Activated naive CD4-positive, alpha-beta T cell treated with anti-CD3 and anti-CD28 coated beads for 36 hours (primary cell): ENCODE results near the gene AKAP10. TPM values are rescaled to one million over a fixed set of nuclear protein-coding genes. Genes with fewer than 3 reads are reported as not detected.

Experiments used
- CTCF ChIA-PET: fragments of 350-600 bp; sonication (Branson Sonifier 250); formaldehyde crosslinking; loops from one replicate; lab custom pipeline; 2021; ENCODE audit warnings: antibody characterized with exemption; lab: Charles Lee
- DNase-seq: peaks from one replicate; pipeline ENCODE4 v3.0.0-alpha.2; 2020
- H3K27ac Mint-ChIP-seq: one replicate; pipeline ENCODE4 v1.8.0; 2021; ENCODE audit warnings: mild to moderate bottlenecking, mixed read lengths
- H3K27me3 Mint-ChIP-seq: one replicate; pipeline ENCODE4 v1.8.0; 2021; ENCODE audit warnings: low read depth, mixed read lengths
- H3K36me3 Mint-ChIP-seq: one replicate; pipeline ENCODE4 v1.8.0; 2021; ENCODE audit warnings: low read depth, mixed read lengths
- H3K4me1 Mint-ChIP-seq: one replicate; pipeline ENCODE4 v1.8.0; 2021; ENCODE audit warnings: low read depth, mixed read lengths
- H3K4me3 Mint-ChIP-seq: one replicate; pipeline ENCODE4 v1.8.0; 2021; ENCODE audit warnings: mild to moderate bottlenecking, moderate library complexity, mixed read lengths
- H3K9me3 Mint-ChIP-seq: one replicate; pipeline ENCODE4 v1.8.0; 2021; ENCODE audit warnings: mixed read lengths
- intact Hi-C: fragments of 100-400 bp; cut with micrococcal nuclease; formaldehyde crosslinking; loops from one replicate; pipeline ENCODE4 v1.15.1; 2023
- total RNA-seq, 2 experiments: library from RNA; stranded (reverse); gene quantifications; one replicate each; pipeline ENCODE4 v1.2.3, GENCODE V29; 2021

AKAP10 gene
- total RNA-seq, 2 experiments from 2014 or later: 30.3 to 30.4 TPM

GRCh38 chr17:19939993-19940721 is 37.5 kb downstream of the AKAP10 start:
- CTCF ChIA-PET: no interaction called here
- no peak overlapping the region for H3K4me3 Mint-ChIP-seq
- H3K36me3 Mint-ChIP-seq: peaks cover 28% of the 10 kb centered on the region
- no peaks in the 10 kb centered on the region for H3K27me3 Mint-ChIP-seq
- no peak overlapping the region for H3K27ac Mint-ChIP-seq
- DNase-seq: no peak
- H3K9me3 Mint-ChIP-seq: no peaks in the 10 kb centered on the region
- peaks cover 26% of the 10 kb centered on the region for H3K4me1 Mint-ChIP-seq
- intact Hi-C loops: no loop called here

- Mint-ChIP-seq H3K36me3 (peaks cover 23% of the 10 kb centered on the region), H3K27me3 (no peaks in the 10 kb centered on the region), H3K27ac (no peak overlapping the region), H3K4me1 (peaks cover 16% of the 10 kb centered on the region), H3K9me3 (no peaks in the 10 kb centered on the region), H3K4me3 (no peak overlapping the region)
- CTCF ChIA-PET: no interaction called here
- intact Hi-C loops: no loop called here
- DNase-seq: no peak
These were observed 38.9 kb downstream of the AKAP10 start for GRCh38 chr17:19938736-19939135.

GRCh38 chr17:19937522-19937921 is 40.1 kb downstream of the AKAP10 start:
- Mint-ChIP-seq H3K27ac (no peak overlapping the region), H3K27me3 (no peaks in the 10 kb centered on the region), H3K4me3 (no peak overlapping the region), H3K36me3 (peaks cover 30% of the 10 kb centered on the region), H3K4me1 (peaks cover 6% of the 10 kb centered on the region), H3K9me3 (no peaks in the 10 kb centered on the region)
- DNase-seq: no peak
- intact Hi-C loops: no loop called here
- CTCF ChIA-PET: interaction anchor here (1.1 kb wide), 1 partner anchor 21 kb away, joined by 3 read pairs; no protein-coding TSS in a partner anchor

GRCh38 chr17:19935169-19935568 is 42.5 kb downstream of the AKAP10 start:
- Mint-ChIP-seq H3K9me3 (no peaks in the 10 kb centered on the region), H3K36me3 (peaks cover 32% of the 10 kb centered on the region), H3K4me1 (no peaks in the 10 kb centered on the region), H3K27ac (no peak overlapping the region), H3K4me3 (no peak overlapping the region), H3K27me3 (no peaks in the 10 kb centered on the region)
- intact Hi-C loops: no loop called here
- DNase-seq: no peak
- CTCF ChIA-PET: interaction anchor here (0.6 to 1.2 kb wide), 2 partner anchors 119 to 153 kb away, joined by 3 read pairs; no protein-coding TSS in a partner anchor

GRCh38 chr17:19933628-19934027 is 44.0 kb downstream of the AKAP10 start:
- CTCF ChIA-PET: no interaction called here
- Mint-ChIP-seq H3K27me3 (no peaks in the 10 kb centered on the region), H3K4me3 (no peak overlapping the region), H3K9me3 (no peaks in the 10 kb centered on the region), H3K36me3 (peaks cover 34% of the 10 kb centered on the region), H3K4me1 (peaks cover 5% of the 10 kb centered on the region), H3K27ac (no peak overlapping the region)
- DNase-seq: no peak
- intact Hi-C loops: no loop called here

GRCh38 chr17:19933221-19933620 is 44.4 kb downstream of the AKAP10 start:
- H3K27me3 Mint-ChIP-seq: no peaks in the 10 kb centered on the region
- no peaks in the 10 kb centered on the region for H3K9me3 Mint-ChIP-seq
- H3K4me3 Mint-ChIP-seq: no peak overlapping the region
- peaks cover 38% of the 10 kb centered on the region for H3K36me3 Mint-ChIP-seq
- DNase-seq: no peak
- no peak overlapping the region for H3K27ac Mint-ChIP-seq
- intact Hi-C loops: no loop called here
- CTCF ChIA-PET: no interaction called here
- peaks cover 9% of the 10 kb centered on the region for H3K4me1 Mint-ChIP-seq

- intact Hi-C loops: loop anchor here (5.0 kb wide), 1 partner anchor 49 kb away; the partner anchor contains the start of gene AKAP10
- DNase-seq: no peak
- Mint-ChIP-seq H3K4me1 (peaks cover 23% of the 10 kb centered on the region), H3K27ac (no peak overlapping the region), H3K27me3 (no peaks in the 10 kb centered on the region), H3K36me3 (peaks cover 49% of the 10 kb centered on the region), H3K4me3 (no peak overlapping the region), H3K9me3 (no peaks in the 10 kb centered on the region)
- CTCF ChIA-PET: interaction anchor here (1.3 kb wide), 1 partner anchor 80 kb away, joined by 3 read pairs; no protein-coding TSS in a partner anchor
These were observed 49.3 kb downstream of the AKAP10 start for GRCh38 chr17:19928299-19928698.

- no peak for DNase-seq
- no peak overlapping the region for H3K27ac Mint-ChIP-seq
- H3K4me1 Mint-ChIP-seq: peaks cover 4% of the 10 kb centered on the region
- H3K9me3 Mint-ChIP-seq: no peaks in the 10 kb centered on the region
- CTCF ChIA-PET: interaction anchor here (0.6 kb wide), 1 partner anchor 29 kb away, joined by 3 read pairs; no protein-coding TSS in a partner anchor
- intact Hi-C loops: no loop called here
- H3K36me3 Mint-ChIP-seq: peaks cover 26% of the 10 kb centered on the region
- no peak overlapping the region for H3K4me3 Mint-ChIP-seq
- H3K27me3 Mint-ChIP-seq: no peaks in the 10 kb centered on the region
These were observed 62.2 kb downstream of the AKAP10 start for GRCh38 chr17:19915245-19915978.

GRCh38 chr17:19911033-19911432 is 66.6 kb downstream of the AKAP10 start:
- intact Hi-C loops: no loop called here
- CTCF ChIA-PET: no interaction called here
- Mint-ChIP-seq H3K9me3 (no peaks in the 10 kb centered on the region), H3K4me1 (peaks cover 4% of the 10 kb centered on the region), H3K27me3 (no peaks in the 10 kb centered on the region), H3K4me3 (no peak overlapping the region), H3K36me3 (peaks cover 27% of the 10 kb centered on the region), H3K27ac (no peak overlapping the region)
- no peak for DNase-seq

GRCh38 chr17:19909139-19909538 is 68.5 kb downstream of the AKAP10 start:
- H3K36me3 Mint-ChIP-seq: peaks cover 32% of the 10 kb centered on the region
- intact Hi-C loops: no loop called here
- no peaks in the 10 kb centered on the region for H3K27me3 Mint-ChIP-seq
- CTCF ChIA-PET: no interaction called here
- DNase-seq: no peak
- H3K4me3 Mint-ChIP-seq: no peak overlapping the region
- peaks cover 4% of the 10 kb centered on the region for H3K4me1 Mint-ChIP-seq
- H3K9me3 Mint-ChIP-seq: no peaks in the 10 kb centered on the region
- H3K27ac Mint-ChIP-seq: no peak overlapping the region

- intact Hi-C loops: no loop called here
- Mint-ChIP-seq H3K4me1 (peaks cover 4% of the 10 kb centered on the region), H3K27ac (no peak overlapping the region), H3K27me3 (no peaks in the 10 kb centered on the region), H3K4me3 (no peak overlapping the region), H3K9me3 (no peaks in the 10 kb centered on the region), H3K36me3 (peaks cover 34% of the 10 kb centered on the region)
- CTCF ChIA-PET: no interaction called here
- no peak for DNase-seq
These were observed 72.1 kb downstream of the AKAP10 start for GRCh38 chr17:19905502-19905901.

GRCh38 chr17:19904924-19905323 is 72.7 kb downstream of the AKAP10 start:
- Mint-ChIP-seq H3K4me1 (peaks cover 4% of the 10 kb centered on the region), H3K4me3 (no peak overlapping the region), H3K36me3 (peaks cover 38% of the 10 kb centered on the region), H3K27me3 (no peaks in the 10 kb centered on the region), H3K27ac (no peak overlapping the region), H3K9me3 (no peaks in the 10 kb centered on the region)
- CTCF ChIA-PET: no interaction called here
- no peak for DNase-seq
- intact Hi-C loops: no loop called here
